Liver (tissue), 9 donors: ENCODE results near the gene FRMD4B. TPM values are rescaled to one million over a fixed set of nuclear protein-coding genes. Genes with fewer than 3 reads are reported as not detected.

Experiments used
- DNase-seq: peaks from one replicate; pipeline ENCODE4 v3.0.0-alpha.2; 2017; ENCODE audit warnings: low spot score
- H3K27ac ChIP-seq, 2 donors: one replicate each; pipeline ENCODE4 v1.7.0; 2013; ENCODE audit warnings: inconsistent platforms in 2 of 2, low read length in 2 of 2, control low read depth in 1 of 2, low read depth in 1 of 2, mild to moderate bottlenecking in 1 of 2
- H3K27me3 ChIP-seq, 4 donors: one replicate each; pipeline versions ENCODE4 v1.6.1 to v1.7.0; 2013; ENCODE audit warnings: low read length in 3 of 4, inconsistent platforms in 1 of 4, mild to moderate bottlenecking in 1 of 4, moderate library complexity in 1 of 4; ENCODE audit not compliant: control insufficient read depth in 4 of 4, insufficient read depth in 4 of 4
- H3K36me3 ChIP-seq, 4 donors: one replicate each; pipeline versions ENCODE4 v1.6.1 to v1.7.0; 2013; ENCODE audit warnings: low read length in 3 of 4, mild to moderate bottlenecking in 3 of 4, low read depth in 1 of 4, moderate library complexity in 1 of 4; ENCODE audit not compliant: control insufficient read depth in 4 of 4, insufficient read depth in 3 of 4
- H3K4me1 ChIP-seq, 4 donors: one replicate each; pipeline versions ENCODE4 v1.6.1 to v1.7.0; 2013; ENCODE audit warnings: low read length in 3 of 4, mild to moderate bottlenecking in 3 of 4, moderate library complexity in 1 of 4; ENCODE audit not compliant: control insufficient read depth in 4 of 4, insufficient read depth in 4 of 4
- H3K4me3 ChIP-seq, 3 donors: one replicate each; pipeline versions ENCODE4 v1.6.1 to v1.7.0; 2013; ENCODE audit warnings: low read length in 3 of 3, control low read depth in 1 of 3, low read depth in 1 of 3, mild to moderate bottlenecking in 1 of 3
- H3K9ac ChIP-seq, 2 donors: one replicate each; pipeline ENCODE4 v1.7.0; 2013; ENCODE audit warnings: low read length in 2 of 2, mild to moderate bottlenecking in 2 of 2, moderate library complexity in 2 of 2, control low read depth in 1 of 2, low read depth in 1 of 2
- H3K9me3 ChIP-seq, 4 donors: one replicate each; pipeline versions ENCODE4 v1.6.1 to v1.7.0; 2013; ENCODE audit warnings: low read length in 3 of 4; ENCODE audit not compliant: control insufficient read depth in 4 of 4
- ATF3 ChIP-seq: IDR thresholded peaks from 2 replicates; pipeline ENCODE4 v1.6.1; 2016; ENCODE audit warnings: antibody characterized with exemption
- EGR1 ChIP-seq, 2 donors: IDR thresholded peaks; 2 replicates each; pipeline ENCODE4 v1.6.1; 2016 to 2018; ENCODE audit warnings: antibody characterized with exemption in 2 of 2, low read depth in 2 of 2
- FOXA1 ChIP-seq: IDR thresholded peaks from 2 replicates; pipeline ENCODE4 v1.6.1; 2016; ENCODE audit warnings: antibody characterized with exemption
- FOXA2 ChIP-seq: IDR thresholded peaks from 2 replicates; pipeline ENCODE4 v1.6.1; 2016; ENCODE audit warnings: antibody characterized with exemption
- GABPA ChIP-seq, 2 donors: IDR thresholded peaks in 1 of 2; conservative IDR thresholded peaks in 1 of 2; 2 replicates each; pipeline ENCODE4 v1.6.1; 2016; ENCODE audit warnings: antibody characterized with exemption in 2 of 2, mild to moderate bottlenecking in 1 of 2, moderate library complexity in 1 of 2
- HNF4A ChIP-seq, 2 donors: conservative IDR thresholded peaks; 2 replicates each; pipeline ENCODE4 v1.6.1; 2016; ENCODE audit warnings: antibody characterized with exemption in 2 of 2, mild to moderate bottlenecking in 2 of 2
- HNF4G ChIP-seq: IDR thresholded peaks from 2 replicates; pipeline ENCODE4 v1.6.1; 2016; ENCODE audit warnings: antibody characterized with exemption
- JUND ChIP-seq, 2 donors: IDR thresholded peaks; 2 replicates each; pipeline ENCODE4 v1.6.1; 2016; ENCODE audit warnings: antibody characterized with exemption in 2 of 2
- MAX ChIP-seq: IDR thresholded peaks from 2 replicates; pipeline ENCODE4 v1.6.1; 2016; ENCODE audit warnings: antibody characterized with exemption
- NR2F2 ChIP-seq: IDR thresholded peaks from 2 replicates; pipeline ENCODE4 v1.6.1; 2016; ENCODE audit warnings: antibody characterized with exemption
- RAD21 ChIP-seq, 2 donors: IDR thresholded peaks; 2 replicates each; pipeline ENCODE4 v1.6.1; 2016; ENCODE audit warnings: antibody characterized with exemption in 2 of 2, mild to moderate bottlenecking in 2 of 2
- REST ChIP-seq: IDR thresholded peaks from 2 replicates; pipeline ENCODE4 v1.6.1; 2016; ENCODE audit warnings: antibody characterized with exemption, mild to moderate bottlenecking
- RXRA ChIP-seq, 2 donors: IDR thresholded peaks; 2 replicates each; pipeline ENCODE4 v1.6.1; 2017 to 2018; ENCODE audit warnings: antibody characterized with exemption in 2 of 2, mild to moderate bottlenecking in 1 of 2
- SP1 ChIP-seq: IDR thresholded peaks from 2 replicates; pipeline ENCODE4 v1.6.1; 2018; ENCODE audit warnings: antibody characterized with exemption, mild to moderate bottlenecking
- YY1 ChIP-seq: IDR thresholded peaks from 2 replicates; pipeline ENCODE4 v1.6.1; 2016; ENCODE audit warnings: antibody characterized with exemption, mild to moderate bottlenecking
- ZBTB33 ChIP-seq: IDR thresholded peaks from 2 replicates; pipeline ENCODE4 v1.6.1; 2016; ENCODE audit warnings: antibody characterized with exemption
- WGBS: extraction: QIAGEN DNeasy Blood & Tissue Kit; methylation state at CpG from one replicate; pipeline ENCODE4 v1.1.7; 2013; 5-methylcytosine and 5-hydroxymethylcytosine counted together
- polyA plus RNA-seq, 2 donors: library from polyadenylated mRNA; stranded (reverse) in 1 of 2; unstranded in 1 of 2; fragments of 200-250 nt in 1 of 2; fragments of >200 nt in 1 of 2; fragmentation: Nextera tagmentation in 1 of 2; extraction: Ambion mirVana in 1 of 2; gene quantifications; one replicate each; pipeline versions ENCODE4 v1.2.1 to v1.2.3, GENCODE V29; 2013 to 2015
- total RNA-seq, 2 donors: library from RNA; depleted of rRNA; stranded (reverse); fragments of >200 nt; gene quantifications; one replicate each; pipeline ENCODE4 v1.2.3, GENCODE V29; 2014
- donor health status: healthy.
- donor health status: healthy.
- donor health status: healthy.
- donor health status: healthy.
- donor health status: healthy.

Gene FRMD4B
- total and polyA plus RNA-seq, 4 donors: 7.3 to 22.6 (median 15.0) TPM

- Histone ChIP-seq H3K9me3 (no peaks in the 10 kb centered on the region), H3K4me3 (no peak overlapping the region), H3K4me1 (no peaks in the 10 kb centered on the region), H3K27me3 (no peaks in the 10 kb centered on the region), H3K36me3 (no peaks in the 10 kb centered on the region), H3K27ac (no peak overlapping the region), H3K9ac (no peak overlapping the region)
- WGBS: 82% methylated on average over 4 of the region's 4 CpGs
- no peak for TF ChIP-seq HNF4G
- no peak for TF ChIP-seq NR2F2
- no peak for TF ChIP-seq RAD21 (IDR thresholded peaks at IDR 0.05)
- TF ChIP-seq YY1: no peak
- TF ChIP-seq REST: no peak
- no peak for TF ChIP-seq ZBTB33
- no peak for TF ChIP-seq RXRA (IDR thresholded peaks at IDR 0.05)
- no peak for TF ChIP-seq SP1
- TF ChIP-seq ATF3: no peak
- TF ChIP-seq FOXA2: no peak
- no peak for TF ChIP-seq FOXA1
- TF ChIP-seq HNF4A (conservative IDR thresholded peaks at IDR 0.05): no peak
- no peak for TF ChIP-seq EGR1 (IDR thresholded peaks at IDR 0.05; ENCODE audit: low read depth in 2 of 2)
- TF ChIP-seq MAX: no peak
- no peak for DNase-seq
Measured at GRCh38 chr3:69292185-69292584, 93.7 kb downstream of the FRMD4B start.

- 75% methylated on average over 3 of the region's 3 CpGs for WGBS
- Histone ChIP-seq H3K4me3 (no peak overlapping the region), H3K36me3 (no peaks in the 10 kb centered on the region), H3K9me3 (no peaks in the 10 kb centered on the region), H3K9ac (no peak overlapping the region), H3K27ac (no peak overlapping the region), H3K4me1 (no peaks in the 10 kb centered on the region), H3K27me3 (no peaks in the 10 kb centered on the region)
- TF ChIP-seq FOXA2 (no peak), GABPA (IDR thresholded peaks at IDR 0.05 in 1 of 2, conservative IDR thresholded peaks at IDR 0.05 in 1 of 2) (no peak), ZBTB33 (no peak), JUND (IDR thresholded peaks at IDR 0.05) (no peak)
- no peak for DNase-seq
Measured at GRCh38 chr3:69290430-69290829, 95.5 kb downstream of the FRMD4B start.
